Karpas-422 (cell line): Measurements from ENCODE around the gene OR5H14. TPM values are rescaled to one million over a fixed set of nuclear protein-coding genes. Genes with fewer than 3 reads are reported as not detected.
"Not testable (repeated sequence)": the region's sequence is repeated elsewhere in the genome, so short reads cannot be mapped to it uniquely, and the experiment has no call there.

Experiments used
- DNase-seq: peaks from one replicate; pipeline ENCODE4 v3.0.0-alpha.2; 2015
- H2AFZ ChIP-seq: fragments of 200-600 bp; sonication (generic); 2 replicates; pipeline ENCODE4 v1.6.1; 2014; ENCODE audit warnings: antibody characterized with exemption, low read length, mixed read lengths
- H3K27ac ChIP-seq: fragments of 200-600 bp; sonication (generic); 2 replicates; pipeline ENCODE4 v1.5.1; 2014; ENCODE audit warnings: mild to moderate bottlenecking, low read length, moderate library complexity
- H3K27me3 ChIP-seq: fragments of 200-600 bp; sonication (generic); 2 replicates; pipeline ENCODE4 v1.6.1; 2014; ENCODE audit warnings: low read length, mixed read lengths
- H3K36me3 ChIP-seq: fragments of 200-600 bp; sonication (generic); 2 replicates; pipeline ENCODE4 v1.6.1; 2014; ENCODE audit warnings: low read length, mixed read lengths; ENCODE audit not compliant: insufficient read depth
- H3K4me1 ChIP-seq: fragments of 200-600 bp; sonication (generic); 2 replicates; pipeline ENCODE4 v1.6.1; 2014; ENCODE audit warnings: mild to moderate bottlenecking, low read length, mixed read lengths
- H3K4me2 ChIP-seq: fragments of 200-600 bp; sonication (generic); 2 replicates; pipeline ENCODE4 v1.6.1; 2014; ENCODE audit warnings: low read length, low read depth, mild to moderate bottlenecking; ENCODE audit not compliant: poor library complexity, severe bottlenecking
- H3K4me3 ChIP-seq: fragments of 200-600 bp; sonication (generic); 2 replicates; pipeline ENCODE4 v1.5.1; 2014; ENCODE audit warnings: mild to moderate bottlenecking, antibody characterized with exemption, low read length, mixed read lengths
- H3K79me2 ChIP-seq: fragments of 200-600 bp; sonication (generic); 2 replicates; pipeline ENCODE4 v1.6.1; 2014; ENCODE audit warnings: mild to moderate bottlenecking, low read length, mixed read lengths
- H3K9ac ChIP-seq: fragments of 200-600 bp; sonication (generic); 2 replicates; pipeline ENCODE4 v1.6.0; 2014; ENCODE audit warnings: low read length
- H3K9me2 ChIP-seq: fragments of 200-600 bp; sonication (generic), shearing (Covaris generic); replicated peaks from 2 replicates; pipeline ENCODE4 v1.6.0; 2014; ENCODE audit warnings: mild to moderate bottlenecking, low read length, moderate library complexity; ENCODE audit not compliant: insufficient read depth
- H3K9me3 ChIP-seq: fragments of 300-700, 200-600 bp; sonication (generic); 2 replicates; pipeline ENCODE4 v1.6.1; 2014; ENCODE audit warnings: low read length, mixed read lengths
- H4K20me1 ChIP-seq: fragments of 200-600 bp; sonication (generic); 2 replicates; pipeline ENCODE4 v1.6.1; 2014; ENCODE audit warnings: mild to moderate bottlenecking, antibody characterized with exemption, low read length, low read depth; ENCODE audit not compliant: insufficient read depth
- total RNA-seq: library from RNA; depleted of rRNA; stranded (reverse); fragments of >200 nt; shearing (Covaris generic); gene quantifications from 2 replicates; pipeline ENCODE4 v1.2.3, GENCODE V29; 2014; ENCODE audit warnings: low replicate concordance

OR5H14 gene
- total RNA-seq, 1 experiment from 2014 or later, result not detected

GRCh38 chr3:98136631-98137030, 10.6 kb upstream of the OR5H14 start:
- Histone ChIP-seq H4K20me1 (no peaks in the 10 kb centered on the region), H3K27me3 (no peaks in the 10 kb centered on the region; the same call in 1 of the 2 replicates), H3K9me3 (no peaks in the 10 kb centered on the region), H3K4me2 (no peak overlapping the region), H3K9ac (no peak overlapping the region), H2AFZ (no peak overlapping the region), H3K9me2 (no peaks in the 10 kb centered on the region), H3K27ac (no peak overlapping the region), H3K79me2 (no peaks in the 10 kb centered on the region), H3K4me1 (no peaks in the 10 kb centered on the region), H3K36me3 (no peaks in the 10 kb centered on the region), H3K4me3 (no peak overlapping the region)
- no peak for DNase-seq

- not testable (repeated sequence) for H3K9me2 ChIP-seq, H3K4me3 ChIP-seq, H3K4me1 ChIP-seq, DNase-seq, H3K4me2 ChIP-seq, H2AFZ ChIP-seq, H3K36me3 ChIP-seq, H3K79me2 ChIP-seq, H3K27me3 ChIP-seq, H3K9me3 ChIP-seq, H3K27ac ChIP-seq, H3K9ac ChIP-seq, H4K20me1 ChIP-seq
Observed at GRCh38 chr3:98137826-98138557, 9.3 kb upstream of the OR5H14 start.

- Histone ChIP-seq H3K36me3 (no peaks in the 10 kb centered on the region), H3K79me2 (no peaks in the 10 kb centered on the region), H2AFZ (no peak overlapping the region), H4K20me1 (no peaks in the 10 kb centered on the region), H3K9me3 (no peaks in the 10 kb centered on the region), H3K9me2 (no peaks in the 10 kb centered on the region), H3K27ac (no peak overlapping the region), H3K27me3 (no peaks in the 10 kb centered on the region; the same call in 1 of the 2 replicates), H3K9ac (no peak overlapping the region), H3K4me2 (no peak overlapping the region), H3K4me3 (no peak overlapping the region), H3K4me1 (no peaks in the 10 kb centered on the region)
- no peak for DNase-seq
Observed at GRCh38 chr3:98140531-98140930, 6.7 kb upstream of the OR5H14 start.

GRCh38 chr3:98148751-98149150, 1.5 kb downstream of the OR5H14 start:
- Histone ChIP-seq H4K20me1 (no peaks in the 10 kb centered on the region), H2AFZ (no peak overlapping the region), H3K4me3 (no peak overlapping the region), H3K9me3 (no peaks in the 10 kb centered on the region), H3K9ac (no peak overlapping the region), H3K4me2 (no peak overlapping the region), H3K9me2 (no peaks in the 10 kb centered on the region), H3K36me3 (no peaks in the 10 kb centered on the region), H3K4me1 (no peaks in the 10 kb centered on the region), H3K79me2 (no peaks in the 10 kb centered on the region), H3K27ac (no peak overlapping the region), H3K27me3 (no peaks in the 10 kb centered on the region)
- DNase-seq, result no peak

GRCh38 chr3:98149456-98149855, 2.2 kb downstream of the OR5H14 start:
- H3K9me3 ChIP-seq, H3K4me2 ChIP-seq, DNase-seq, H3K9me2 ChIP-seq, H3K4me1 ChIP-seq, H3K27me3 ChIP-seq, H3K79me2 ChIP-seq, H2AFZ ChIP-seq, H3K27ac ChIP-seq, H3K4me3 ChIP-seq, H4K20me1 ChIP-seq, H3K36me3 ChIP-seq, H3K9ac ChIP-seq: not testable (repeated sequence)

- H3K27me3 ChIP-seq, result no peaks in the 10 kb centered on the region
- H3K4me2 ChIP-seq, result no peak overlapping the region
- no peak overlapping the region for H3K27ac ChIP-seq
- no peak overlapping the region for H3K4me3 ChIP-seq
- no peaks in the 10 kb centered on the region for H3K4me1 ChIP-seq
- no peak for DNase-seq
- no peaks in the 10 kb centered on the region for H3K9me2 ChIP-seq
- no peak overlapping the region for H3K9ac ChIP-seq
- H3K36me3 ChIP-seq, result no peaks in the 10 kb centered on the region
- H3K79me2 ChIP-seq, result no peaks in the 10 kb centered on the region
- no peak overlapping the region for H2AFZ ChIP-seq
- H3K9me3 ChIP-seq, result no peaks in the 10 kb centered on the region
- no peaks in the 10 kb centered on the region for H4K20me1 ChIP-seq
Observed at GRCh38 chr3:98151241-98151640, 4.0 kb downstream of the OR5H14 start.

GRCh38 chr3:98166396-98166795, 19.1 kb downstream of the OR5H14 start, which contains the start of gene OR5H15:
TSS of gene OR5H15 (plus strand) at chr3:98166696. CDS start at chr3:98168700, 2,004 bp downstream.
- DNase-seq, result no peak
- H3K36me3 ChIP-seq, result no peaks in the 10 kb centered on the region
- no peak within 1 kb of the TSS for H3K4me2 ChIP-seq
- H3K79me2 ChIP-seq, result no peaks in the 10 kb centered on the region
- H3K27me3 ChIP-seq, result no peaks in the 10 kb centered on the region
- H3K27ac ChIP-seq, result no peak within 1 kb of the TSS
- H3K4me1 ChIP-seq, result no peaks in the 10 kb centered on the region
- no peak within 1 kb of the TSS for H2AFZ ChIP-seq
- H3K4me3 ChIP-seq, result no peak within 1 kb of the TSS
- no peaks in the 10 kb centered on the region for H4K20me1 ChIP-seq
- no peaks in the 10 kb centered on the region for H3K9me3 ChIP-seq
- H3K9ac ChIP-seq, result no peak within 1 kb of the TSS
- no peaks in the 10 kb centered on the region for H3K9me2 ChIP-seq

GRCh38 chr3:98171071-98171470, 23.8 kb downstream of the OR5H14 start:
- Histone ChIP-seq H3K27me3 (no peaks in the 10 kb centered on the region), H3K4me3 (no peak overlapping the region), H4K20me1 (no peaks in the 10 kb centered on the region), H3K36me3 (no peaks in the 10 kb centered on the region), H3K4me1 (no peaks in the 10 kb centered on the region), H3K9me3 (no peaks in the 10 kb centered on the region), H3K9ac (no peak overlapping the region), H3K79me2 (no peaks in the 10 kb centered on the region), H3K4me2 (no peak overlapping the region), H3K9me2 (no peaks in the 10 kb centered on the region), H2AFZ (no peak overlapping the region), H3K27ac (no peak overlapping the region)
- no peak for DNase-seq
